Cardiac fibroblast (primary cell): ENCODE results near the gene MUSK.
A peak's percentile ranks its signal among the peaks of the same experiment; 100 is the strongest.

Experiments used
- DNase-seq, 2 donors: peaks; one replicate each; pipeline versions ENCODE4 v3.0.0 to v3.0.0-alpha.2; 2010; ENCODE audit warnings: low read depth in 2 of 2
- H3K4me3 ChIP-seq, 2 donors: replicated peaks in 1 of 2; 1 replicate in 1 of 2; 2 replicates in 1 of 2; pipeline ENCODE4 v1.5.1; 2011; ENCODE audit warnings: low read depth in 2 of 2, low read length in 2 of 2, mild to moderate bottlenecking in 2 of 2, moderate library complexity in 1 of 2
- CTCF ChIP-seq: IDR thresholded peaks from one replicate; pipeline ENCODE4 v1.5.1; 2011; ENCODE audit warnings: low read depth, mild to moderate bottlenecking, low read length, inconsistent platforms

MUSK gene

GRCh38 chr9:110797611-110798010 lies 129.0 kb downstream of the MUSK start:
- DNase-seq = peak in 1 of 2 donors; percentile 83
- no peak overlapping the region for H3K4me3 ChIP-seq
- TF ChIP-seq CTCF = no peak

GRCh38 chr9:110799396-110799795 lies 130.8 kb downstream of the MUSK start:
- no peak for TF ChIP-seq CTCF
- H3K4me3 ChIP-seq = no peak overlapping the region
- DNase-seq = no peak

DNA sequence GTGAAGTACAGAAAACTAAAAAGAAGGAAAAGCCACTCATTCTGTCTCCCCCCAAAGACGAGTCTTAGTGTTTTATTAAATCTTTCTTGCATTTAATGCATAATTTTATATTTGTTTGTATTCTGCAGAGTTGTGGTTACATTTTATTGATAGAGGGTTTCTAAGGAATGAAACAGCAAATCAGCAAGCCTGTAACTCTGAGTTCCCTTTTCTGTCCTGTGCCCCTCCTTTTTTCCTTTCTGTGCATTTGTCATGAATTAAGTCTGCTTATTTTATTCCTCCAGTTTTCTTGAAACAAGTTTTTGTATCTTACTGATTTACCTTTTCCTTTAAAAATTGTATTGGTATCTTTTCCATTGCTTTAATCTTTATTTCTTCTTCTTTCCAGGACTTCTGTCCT lies 132.8 kb downstream of the MUSK start:
- no peak overlapping the region for H3K4me3 ChIP-seq
- TF ChIP-seq CTCF = no peak
- peak in 1 of 2 donors; percentile 25 for DNase-seq

DNA sequence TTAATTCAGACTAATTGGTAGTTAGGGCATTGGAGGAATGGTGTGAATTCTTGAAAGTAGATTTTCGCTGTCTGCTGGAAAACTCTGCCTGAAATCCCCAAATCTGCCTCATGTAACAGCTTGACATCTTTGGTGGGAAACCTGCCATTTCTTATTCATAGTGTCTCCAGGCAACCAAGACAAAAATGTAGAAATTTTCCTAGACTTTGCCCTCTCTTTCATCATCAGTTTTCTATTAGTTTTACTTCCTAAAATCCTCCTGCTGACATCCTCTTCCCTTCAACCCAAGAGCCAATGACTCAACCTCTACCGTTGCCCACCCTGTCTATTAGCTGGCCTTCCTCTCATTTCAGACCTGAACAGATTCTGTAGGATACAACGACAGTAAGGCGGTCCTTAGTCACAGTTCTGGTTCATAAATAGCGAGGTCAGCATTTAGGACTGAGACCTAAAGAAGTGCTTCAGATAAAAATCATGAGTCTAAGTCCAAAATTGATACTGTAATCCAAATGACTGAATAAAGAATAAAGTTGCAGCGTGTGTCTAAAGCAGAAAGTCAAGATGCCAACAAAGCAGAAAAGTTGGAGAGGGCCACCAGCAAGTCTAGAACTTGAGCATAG lies 133.9 kb downstream of the MUSK start:
- no peak overlapping the region for H3K4me3 ChIP-seq
- DNase-seq = peak; percentile 75 to 78

DNA sequence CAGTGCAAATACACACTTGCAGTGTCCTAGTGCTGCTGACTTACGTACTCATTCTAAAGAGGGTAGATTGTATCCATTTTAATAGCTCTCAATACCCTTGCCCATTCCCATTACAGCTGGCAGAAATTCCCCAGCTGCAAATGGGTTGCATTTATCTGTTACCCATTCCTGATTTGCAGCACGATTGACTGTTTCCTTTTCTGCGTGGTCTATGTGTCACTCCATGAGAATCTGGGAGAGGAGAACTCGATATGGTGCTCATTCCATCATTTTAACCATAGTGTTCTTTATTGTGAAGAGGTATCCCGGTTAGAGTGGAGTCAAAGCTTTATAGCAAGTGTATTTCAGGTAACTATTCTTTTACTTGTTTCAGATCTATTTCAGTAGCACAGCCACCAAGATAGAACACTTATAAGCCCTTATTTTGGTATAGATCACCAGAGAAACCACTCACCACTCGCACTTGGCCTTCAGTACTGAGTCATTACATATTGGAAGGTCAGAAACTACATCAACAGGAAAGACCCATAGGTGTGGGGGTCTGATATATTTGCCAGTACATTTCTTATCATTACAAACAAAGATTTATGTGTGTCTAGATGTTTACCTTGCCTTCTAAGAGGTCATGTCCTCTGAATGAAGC lies 139.5 kb downstream of the MUSK start:
- no peak for TF ChIP-seq CTCF
- H3K4me3 ChIP-seq = no peak overlapping the region
- DNase-seq = no peak

More for the DNA sequence above, 133.9 kb downstream of the MUSK start:
- no peak for TF ChIP-seq CTCF

DNA sequence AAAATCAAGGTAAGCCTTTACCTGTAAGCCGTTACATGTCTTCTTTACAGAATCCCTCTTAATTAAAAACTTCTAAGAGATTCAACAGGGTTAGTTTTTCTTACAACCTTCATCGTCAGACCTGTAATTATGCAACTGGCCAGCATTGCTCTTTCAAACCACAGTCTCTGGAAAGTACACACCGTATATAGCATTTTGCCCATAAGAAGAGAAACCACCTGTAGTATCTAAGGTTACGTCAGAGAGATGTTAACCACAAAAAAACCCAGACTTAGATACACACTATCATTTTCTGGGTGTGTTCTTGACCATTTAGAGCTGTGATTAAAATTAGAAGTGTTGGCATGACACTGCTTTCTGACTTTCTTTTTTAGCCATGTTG lies 140.0 kb downstream of the MUSK start:
- no peak overlapping the region for H3K4me3 ChIP-seq
- no peak for DNase-seq
- TF ChIP-seq CTCF = no peak
